ENCODE results near the gene PRR33.

PRR33 gene

DNA sequence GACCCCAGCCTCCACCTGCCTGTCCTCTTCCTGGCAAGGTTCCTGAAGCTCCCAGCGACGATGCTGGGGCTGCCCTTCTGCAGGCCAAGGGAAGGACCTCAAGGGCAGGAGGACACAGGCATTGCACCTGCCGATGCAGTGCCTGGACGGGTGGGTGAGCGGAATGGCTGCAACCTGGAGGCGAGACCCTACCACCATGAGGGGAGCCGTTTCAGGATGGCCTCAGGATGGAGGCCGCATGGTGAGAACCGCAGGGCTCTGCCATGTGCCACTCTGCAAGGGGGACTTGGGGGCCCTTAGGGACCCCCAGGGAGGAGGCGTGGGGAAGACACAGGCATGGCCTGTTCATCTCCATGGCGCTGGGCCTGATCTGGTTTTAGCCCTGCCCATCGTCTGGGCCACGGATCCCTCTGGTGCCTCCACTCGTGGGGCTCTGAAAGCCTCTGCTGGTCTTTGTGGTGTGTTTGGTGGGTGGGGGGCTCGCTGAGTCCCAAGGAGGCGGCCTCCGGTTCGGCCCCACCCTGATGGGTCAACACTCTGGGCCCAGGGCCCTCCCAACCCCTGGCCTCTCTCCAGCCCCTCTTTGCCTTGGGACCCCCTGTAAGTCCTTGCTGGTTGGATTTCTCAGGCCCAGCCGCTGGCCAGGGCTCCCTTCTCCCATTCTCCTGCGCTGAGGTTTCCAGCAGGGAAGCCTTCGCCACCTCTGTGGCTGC, 40.1 kb downstream of the PRR33 start:
- FAIRE-seq, result no peak
- no peak for DNase-seq (ENCODE audit: low spot score)

DNA sequence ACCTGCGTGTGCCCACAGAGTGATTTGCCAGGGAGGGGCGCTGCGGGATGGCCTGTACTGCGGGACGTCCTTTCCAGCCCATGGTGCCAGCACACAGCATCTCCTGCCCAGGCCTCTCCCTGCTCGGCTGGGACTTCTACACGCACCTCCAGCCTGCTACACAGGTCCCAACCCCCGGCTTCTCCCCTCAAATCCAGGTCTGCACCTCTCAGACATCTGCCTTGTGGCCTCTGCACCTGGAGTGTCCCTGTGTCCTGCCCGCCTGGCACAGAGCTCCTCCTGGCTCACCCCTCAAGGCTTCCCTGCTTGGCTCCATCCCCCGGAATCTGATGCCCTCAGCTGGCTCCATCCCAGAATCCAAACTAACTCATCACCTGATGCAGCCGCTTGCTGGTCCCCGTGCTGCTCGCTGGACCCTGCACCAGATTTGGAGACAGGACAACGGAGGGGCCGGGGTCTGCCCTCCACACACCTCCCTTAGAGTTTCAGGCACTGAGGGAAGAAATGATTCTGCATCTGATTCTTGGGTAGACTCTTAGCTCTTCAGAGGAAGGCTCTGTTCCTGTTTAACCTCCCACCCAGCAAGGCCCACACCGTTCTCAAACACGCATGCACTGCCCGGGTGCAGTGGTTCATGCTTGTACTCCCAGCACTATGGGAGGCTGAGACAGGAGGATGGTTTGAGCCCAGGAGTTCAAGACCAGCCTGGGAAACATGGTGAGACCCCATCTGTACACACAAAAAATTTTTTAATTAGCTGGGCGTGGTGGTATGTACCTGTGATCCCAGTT, 42.9 kb downstream of the PRR33 start:
- FAIRE-seq (no peak), DNase-seq (ENCODE audit: low spot score) (no peak)

DNA sequence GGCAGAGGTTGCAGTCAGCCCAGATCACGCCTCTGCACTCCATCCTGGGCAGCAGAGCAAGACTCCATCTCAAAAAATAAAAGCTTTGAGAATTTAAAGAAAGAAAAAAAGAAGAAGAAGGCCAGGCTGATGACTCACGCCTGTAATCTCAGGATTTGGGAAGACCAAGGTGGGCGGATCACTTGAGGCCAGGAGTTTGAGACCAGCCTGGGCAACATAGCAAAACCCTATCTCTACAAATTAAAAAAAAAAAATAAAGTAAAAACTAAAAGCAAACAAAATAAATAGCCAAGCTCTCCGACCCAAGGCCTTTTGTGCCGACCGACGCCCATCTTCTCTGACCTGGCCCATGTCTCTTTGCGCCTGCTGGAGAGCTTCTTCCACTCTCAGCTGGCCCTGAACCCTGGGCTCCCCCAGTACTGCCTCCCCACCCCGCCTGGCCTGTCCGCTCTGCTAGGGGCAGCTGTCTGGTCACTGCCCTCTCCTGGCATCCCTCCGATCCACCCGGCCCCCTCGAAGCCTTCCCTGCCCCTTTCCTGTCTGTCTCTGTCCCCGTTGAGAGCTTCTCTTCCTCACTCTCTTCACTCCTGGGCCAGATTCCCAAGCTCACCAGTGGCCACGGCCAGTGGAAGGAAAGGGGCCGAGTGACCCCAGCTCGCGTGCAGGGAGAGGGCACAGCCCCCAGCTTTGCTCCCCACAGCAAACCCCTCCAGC, 43.6 kb downstream of the PRR33 start:
- DNase-seq (ENCODE audit: low spot score), result no peak
- no peak for FAIRE-seq

DNA sequence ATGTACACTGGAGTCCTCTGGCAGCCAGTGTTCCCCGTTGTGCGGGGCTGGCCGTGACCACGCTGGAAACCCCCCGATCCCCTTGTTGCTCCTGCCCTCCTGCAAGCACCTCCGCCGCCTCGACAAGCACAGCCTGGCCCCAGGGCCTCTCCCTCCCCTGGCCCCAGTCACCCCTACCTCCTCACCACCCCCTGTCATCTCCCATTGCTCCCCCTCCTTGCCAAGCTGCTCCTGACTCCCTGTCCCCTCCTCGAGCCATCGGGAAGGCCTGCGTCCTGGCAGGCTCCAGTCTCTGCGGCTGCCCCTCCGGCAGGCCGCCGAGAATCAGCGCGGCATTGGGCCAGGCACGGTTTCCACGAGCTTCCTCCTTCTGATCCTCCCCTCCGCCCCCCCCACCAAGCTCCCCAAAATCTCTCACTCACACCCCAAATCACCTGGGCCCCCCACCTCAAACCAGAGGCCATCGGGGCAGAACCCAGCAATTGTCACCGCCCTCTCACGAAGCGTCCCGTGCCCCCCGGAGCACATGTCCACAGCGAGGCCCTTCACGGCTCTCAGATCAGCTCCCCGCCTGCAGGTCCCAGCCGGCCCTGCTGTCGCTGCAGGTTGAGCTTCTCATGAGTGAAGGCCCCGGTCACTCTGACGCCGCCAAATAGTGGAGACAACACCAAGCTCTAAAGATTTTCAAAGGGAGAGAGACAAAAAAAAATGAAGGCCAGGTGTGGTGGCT, 44.5 kb downstream of the PRR33 start:
- no peak for FAIRE-seq
- no peak for DNase-seq (ENCODE audit: low spot score)

DNA sequence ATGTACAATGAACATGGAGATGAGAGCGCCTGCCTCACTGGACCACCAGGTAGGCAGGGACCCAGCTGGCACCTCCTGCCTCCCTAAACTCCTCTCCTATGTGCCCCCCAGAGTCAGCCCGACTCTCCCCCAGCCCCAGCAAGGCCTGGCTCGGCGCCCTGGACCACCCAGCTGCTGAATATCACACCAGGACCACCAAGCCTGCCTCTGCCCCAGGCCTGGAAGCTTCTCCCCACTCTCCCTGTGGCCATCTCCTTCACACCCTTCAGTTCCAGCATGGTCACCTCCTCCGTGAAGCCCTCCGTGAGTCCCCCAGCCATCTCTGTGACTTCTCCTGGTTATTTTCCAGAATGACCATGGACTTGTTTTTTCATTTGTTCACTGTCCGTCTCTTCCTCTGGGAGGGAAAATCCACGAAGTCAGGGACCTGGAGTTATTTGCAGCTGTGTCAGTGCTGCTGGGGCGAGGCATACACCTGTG, 45.2 kb downstream of the PRR33 start:
- no peak for FAIRE-seq

DNA sequence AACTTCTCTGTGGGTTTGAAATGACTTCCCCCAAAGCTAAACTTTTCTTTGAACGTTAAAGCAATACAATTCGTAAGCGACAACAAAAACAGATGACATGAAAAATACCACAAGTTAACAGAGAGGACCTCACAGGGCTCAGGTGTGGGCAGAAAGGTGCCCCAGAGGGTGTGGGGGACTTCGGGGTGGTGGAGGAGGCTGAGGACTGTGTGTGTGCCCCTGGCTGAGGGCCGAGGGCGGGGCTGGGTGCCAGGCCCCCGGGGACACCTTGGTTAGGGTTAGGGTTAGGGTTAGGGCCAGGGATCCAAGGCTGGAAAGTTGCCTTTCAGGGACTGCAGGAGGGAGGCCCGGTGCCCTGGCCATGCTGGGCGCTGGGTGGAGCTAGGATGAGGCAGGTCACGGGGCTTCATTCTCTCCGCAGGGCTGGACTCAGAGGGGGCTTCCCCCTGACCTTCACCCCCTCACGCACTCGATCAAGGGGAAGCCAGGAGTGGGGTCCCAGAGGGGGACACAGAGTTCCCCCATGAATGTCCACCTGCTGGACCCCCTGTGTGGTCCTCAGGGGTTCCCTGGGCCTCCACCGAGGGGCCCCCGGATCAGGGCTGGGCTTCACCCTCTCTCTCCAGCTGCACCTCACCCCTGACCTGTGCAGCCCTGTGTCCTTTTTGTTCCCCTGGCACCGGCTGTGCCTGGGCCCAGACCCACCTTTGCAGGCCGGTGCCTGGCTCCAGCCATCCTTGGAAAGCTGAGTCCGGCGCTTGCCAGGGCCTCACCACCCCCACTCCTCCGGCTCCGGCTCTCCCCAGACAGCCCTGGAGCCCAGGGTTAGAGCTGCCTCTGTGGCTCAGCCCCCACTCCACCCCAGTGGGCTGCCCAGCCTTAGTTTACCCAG, 45.9 kb downstream of the PRR33 start:
- no peak for FAIRE-seq

More for the DNA sequence above, 45.2 kb downstream of the PRR33 start:
- no peak for DNase-seq (ENCODE audit: low spot score)

DNA sequence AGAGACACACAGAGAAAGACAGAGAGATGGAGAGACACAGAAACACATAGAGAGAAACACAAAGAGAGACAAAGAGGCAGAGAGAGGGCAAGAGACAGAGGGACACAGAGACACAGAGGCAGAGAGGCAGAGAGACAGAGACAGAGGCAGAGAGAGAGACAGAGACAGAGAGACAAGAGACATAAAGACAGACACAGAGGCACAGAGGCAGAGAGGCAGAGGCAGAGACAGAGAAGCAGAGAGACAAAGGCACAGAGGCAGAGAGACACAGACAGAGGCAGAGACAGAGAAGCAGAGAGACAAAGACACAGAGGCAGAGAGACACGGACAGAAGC, 46.6 kb downstream of the PRR33 start:
- DNase-seq (ENCODE audit: low spot score) (no peak), FAIRE-seq (no peak)

More for the DNA sequence above, 45.9 kb downstream of the PRR33 start:
- no peak for DNase-seq (ENCODE audit: low spot score)

DNA sequence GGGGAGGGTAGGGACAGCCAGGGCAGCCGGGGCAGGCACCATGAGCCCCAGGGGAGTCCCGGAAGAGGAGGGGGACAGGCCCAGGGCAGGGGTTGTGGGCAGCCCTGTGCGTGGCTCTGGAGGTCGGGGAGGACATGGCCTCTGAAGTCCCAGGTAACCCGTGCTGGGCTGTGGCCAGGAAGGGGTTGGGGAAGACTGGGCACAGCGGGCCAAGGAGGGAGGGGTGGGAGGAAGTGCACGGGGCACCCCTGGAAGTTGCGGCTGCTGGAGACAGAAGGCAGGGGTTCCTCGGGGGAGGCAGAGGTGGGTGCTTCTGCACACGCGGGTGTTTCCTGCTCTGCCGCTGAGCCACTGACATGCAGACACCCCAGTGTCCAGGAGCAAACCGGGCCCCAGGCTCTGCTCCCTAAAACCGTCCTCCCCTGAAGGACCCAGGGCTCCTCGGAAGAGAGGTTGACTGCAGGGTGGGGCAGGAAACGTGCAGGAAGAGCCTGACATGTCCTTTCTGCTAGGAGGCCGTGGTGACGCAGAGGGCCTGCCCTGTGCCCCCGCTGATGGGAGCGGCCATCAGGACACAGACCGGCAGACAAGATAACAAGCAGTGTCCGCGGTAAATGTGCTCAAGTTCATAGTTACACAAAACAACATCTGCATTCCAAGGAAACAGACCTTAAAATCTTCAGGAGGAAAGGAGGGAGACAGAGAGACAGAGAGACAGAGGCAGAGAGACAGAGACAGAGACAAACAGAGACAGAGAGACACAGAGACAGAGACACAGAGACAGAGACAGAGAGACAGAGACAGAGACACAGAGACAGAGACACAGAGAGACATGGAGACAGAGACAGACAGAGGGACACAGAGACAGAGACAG, 47.2 kb downstream of the PRR33 start:
- FAIRE-seq, result no peak
- no peak for DNase-seq (ENCODE audit: low spot score)

DNA sequence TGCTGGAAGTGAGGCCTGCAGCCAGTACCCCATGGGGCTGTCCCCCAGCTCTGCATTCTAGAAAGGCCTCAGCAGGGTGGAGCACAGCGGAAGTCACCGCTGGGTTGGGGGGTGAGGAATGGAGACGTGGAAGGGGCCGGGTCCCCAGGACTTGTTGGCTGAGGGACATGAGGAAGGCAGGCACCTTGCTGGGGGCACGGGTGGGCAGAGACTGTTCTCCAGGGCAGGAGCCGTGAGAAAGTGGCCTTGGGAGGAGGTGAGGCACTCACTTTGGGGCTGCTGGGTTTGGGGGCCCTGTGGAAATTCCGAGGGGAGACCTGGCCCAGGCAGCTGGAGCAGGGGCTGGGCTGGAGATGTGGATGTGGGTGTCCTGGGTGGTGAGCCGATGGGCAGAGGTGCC, 47.9 kb downstream of the PRR33 start:
- no peak for FAIRE-seq

DNA sequence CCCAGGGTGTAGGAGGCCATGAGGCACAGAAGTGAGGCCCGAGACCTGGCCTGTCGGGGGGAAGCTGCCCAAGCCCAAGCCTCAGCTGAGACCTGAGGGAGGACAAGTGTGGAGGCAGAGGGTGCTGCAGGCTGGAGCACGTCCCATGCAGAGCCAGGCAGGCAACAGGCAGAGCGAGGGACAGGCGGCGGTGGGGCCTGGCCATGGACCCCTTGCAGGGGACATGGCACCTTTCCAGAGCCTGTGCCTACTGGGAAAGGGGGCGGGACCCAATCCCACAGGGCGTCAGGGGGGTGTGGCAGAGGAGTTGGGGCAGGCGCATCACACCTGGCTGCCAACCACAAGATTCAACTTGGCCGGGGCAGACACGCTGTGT, 48.6 kb downstream of the PRR33 start:
- no peak for FAIRE-seq
- DNase-seq (ENCODE audit: low spot score), result no peak

More for the DNA sequence above, 47.9 kb downstream of the PRR33 start:
- DNase-seq (ENCODE audit: low spot score), result no peak

DNA sequence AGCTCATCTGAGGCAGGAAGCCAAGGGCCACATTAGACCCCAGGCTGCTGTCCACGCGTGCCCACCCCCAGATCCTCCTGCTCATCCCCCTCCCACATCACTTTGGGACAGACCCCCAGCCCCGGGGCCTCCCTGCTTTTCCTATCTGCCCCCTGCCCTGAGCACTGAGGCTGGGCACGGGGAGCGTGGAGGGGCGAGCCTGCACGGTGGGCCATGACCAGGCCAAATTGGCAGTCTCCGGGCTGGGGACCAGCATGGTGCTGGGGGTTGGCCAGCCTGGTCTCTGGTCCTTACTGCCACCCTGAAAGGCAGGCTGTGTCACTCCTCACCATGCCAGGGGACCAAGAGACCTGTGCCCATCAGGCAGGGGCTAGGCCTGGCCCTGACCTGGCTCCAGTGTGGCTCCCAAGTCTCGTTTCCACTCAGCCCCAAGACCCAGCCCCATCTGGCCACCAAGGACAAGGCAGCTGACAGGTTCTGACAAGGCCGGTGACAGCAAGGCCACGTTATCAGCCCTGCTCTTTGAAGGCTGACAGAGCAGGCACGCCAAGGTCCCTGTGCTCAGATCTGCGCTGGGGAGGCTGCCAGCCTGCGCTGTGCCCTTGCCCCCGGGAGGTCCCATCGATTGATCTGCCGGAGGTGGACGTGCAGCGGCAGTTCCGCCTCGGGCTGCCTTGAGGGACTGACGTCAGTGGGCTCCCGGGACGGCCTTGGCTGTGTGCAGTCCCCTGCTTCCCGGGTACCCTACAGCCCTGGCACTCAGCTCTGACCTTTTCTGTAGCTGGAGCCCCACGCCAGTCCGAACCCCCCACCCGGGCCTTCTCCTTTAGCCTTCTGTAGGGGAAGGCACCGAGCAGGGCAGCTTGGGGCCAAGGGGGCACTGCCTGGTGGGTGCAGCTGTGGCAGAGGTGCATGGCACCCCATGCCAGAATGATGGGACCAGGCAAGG, 49.3 kb downstream of the PRR33 start:
- no peak for FAIRE-seq
- no peak for DNase-seq (ENCODE audit: low spot score)

DNA sequence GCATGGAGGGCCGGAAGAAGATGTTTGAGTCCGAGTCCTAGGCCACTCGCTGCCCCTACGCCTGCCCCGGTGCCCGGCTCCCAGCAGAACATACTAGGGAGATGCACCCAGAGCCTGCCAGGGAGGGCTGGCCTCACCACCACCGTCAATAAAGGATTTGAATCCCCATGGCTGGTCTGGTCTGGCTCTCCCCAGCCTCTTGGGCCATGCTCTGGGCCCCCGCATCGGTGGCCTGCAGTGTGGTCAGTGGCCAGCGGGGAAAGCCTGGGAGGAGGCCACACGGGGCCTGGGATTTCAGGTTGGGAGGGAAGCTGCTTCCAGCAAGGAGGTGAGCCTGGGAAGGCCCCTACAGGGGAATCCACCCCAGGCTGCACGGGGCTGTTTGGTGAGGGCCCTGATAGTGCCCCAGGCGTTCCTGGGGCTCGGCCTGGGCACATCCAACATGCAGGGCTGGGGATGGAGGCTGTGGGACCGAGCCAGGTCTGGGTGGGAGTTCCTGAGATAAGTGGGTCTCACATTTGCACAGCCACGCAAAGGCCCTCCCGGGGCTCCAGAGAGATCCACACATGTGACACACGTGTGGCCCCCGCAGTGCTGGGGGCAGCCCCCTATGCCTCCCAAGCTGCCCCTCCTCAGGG, 50.1 kb downstream of the PRR33 start:
- FAIRE-seq (no peak), DNase-seq (ENCODE audit: low spot score) (no peak)

DNA sequence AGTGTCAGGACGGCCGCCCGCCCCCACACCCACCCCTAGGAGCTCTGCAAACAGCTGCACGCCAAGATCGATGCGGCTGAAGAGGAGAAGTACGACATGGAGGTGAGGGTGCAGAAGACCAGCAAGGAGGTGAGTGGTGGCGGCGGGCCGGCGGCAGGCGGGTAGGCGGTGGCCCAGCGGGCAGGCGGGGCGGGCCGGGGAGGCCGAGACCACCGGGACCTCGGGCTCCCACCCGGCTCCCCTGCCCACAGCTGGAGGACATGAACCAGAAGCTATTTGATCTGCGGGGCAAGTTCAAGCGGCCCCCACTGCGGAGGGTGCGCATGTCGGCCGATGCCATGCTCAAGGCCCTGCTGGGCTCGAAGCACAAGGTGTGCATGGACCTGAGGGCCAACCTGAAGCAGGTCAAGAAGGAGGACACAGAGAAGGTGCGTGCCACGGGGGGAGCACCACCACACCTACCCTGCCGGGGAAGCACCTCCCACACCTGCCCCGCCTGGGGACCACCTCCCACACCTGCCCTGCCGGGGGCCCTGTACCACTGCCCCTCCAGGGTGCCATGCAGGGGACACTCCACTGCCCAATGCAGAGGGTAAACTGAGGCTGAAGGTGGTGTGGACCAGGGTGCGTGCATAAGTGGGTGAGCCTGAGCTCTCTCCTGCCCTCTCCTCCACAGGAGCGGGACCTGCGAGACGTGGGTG, 50.8 kb downstream of the PRR33 start:
- FAIRE-seq (no peak), DNase-seq (ENCODE audit: low spot score) (no peak)

DNA sequence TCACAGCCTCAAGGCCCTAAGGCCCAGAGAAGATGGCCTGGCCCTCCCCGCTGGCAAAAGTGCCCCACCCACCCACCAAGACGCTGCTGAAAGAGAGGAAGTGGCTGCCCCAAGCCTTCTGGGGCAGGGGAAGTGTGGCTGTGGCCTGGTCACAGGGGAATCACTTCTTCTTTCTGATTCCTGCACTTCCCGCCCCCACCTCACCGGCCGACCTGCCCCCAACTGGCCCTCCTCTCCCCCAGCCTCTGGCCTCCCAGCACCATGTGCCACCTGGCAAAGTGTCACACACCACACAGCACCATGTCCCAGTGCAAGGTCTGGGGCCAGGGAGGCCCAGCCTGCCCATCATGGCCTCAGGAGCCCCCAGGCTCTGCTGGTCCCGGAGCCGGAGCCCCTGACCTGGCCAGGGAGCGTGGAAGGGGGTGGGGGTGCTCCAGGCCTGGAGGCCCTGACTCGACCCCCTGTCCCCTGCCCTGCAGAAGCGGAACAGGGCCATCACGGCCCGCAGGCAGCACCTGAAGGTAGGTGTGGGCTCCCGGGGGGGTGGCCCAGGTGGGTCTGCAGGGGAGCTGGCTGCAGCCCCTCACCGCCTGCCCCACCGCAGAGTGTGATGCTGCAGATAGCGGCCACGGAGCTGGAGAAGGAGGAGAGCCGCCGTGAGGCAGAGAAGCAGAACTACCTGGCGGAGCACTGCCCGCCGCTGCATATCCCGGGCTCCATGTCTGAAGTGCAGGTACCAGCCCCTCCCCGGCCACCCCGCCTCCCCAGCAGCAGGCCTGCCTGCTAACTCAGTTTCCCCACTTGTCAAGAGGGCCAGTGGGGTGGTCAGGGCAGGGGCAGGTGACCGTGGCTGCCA, 51.5 kb downstream of the PRR33 start:
- DNase-seq (ENCODE audit: low spot score), result no peak
- no peak for FAIRE-seq

DNA sequence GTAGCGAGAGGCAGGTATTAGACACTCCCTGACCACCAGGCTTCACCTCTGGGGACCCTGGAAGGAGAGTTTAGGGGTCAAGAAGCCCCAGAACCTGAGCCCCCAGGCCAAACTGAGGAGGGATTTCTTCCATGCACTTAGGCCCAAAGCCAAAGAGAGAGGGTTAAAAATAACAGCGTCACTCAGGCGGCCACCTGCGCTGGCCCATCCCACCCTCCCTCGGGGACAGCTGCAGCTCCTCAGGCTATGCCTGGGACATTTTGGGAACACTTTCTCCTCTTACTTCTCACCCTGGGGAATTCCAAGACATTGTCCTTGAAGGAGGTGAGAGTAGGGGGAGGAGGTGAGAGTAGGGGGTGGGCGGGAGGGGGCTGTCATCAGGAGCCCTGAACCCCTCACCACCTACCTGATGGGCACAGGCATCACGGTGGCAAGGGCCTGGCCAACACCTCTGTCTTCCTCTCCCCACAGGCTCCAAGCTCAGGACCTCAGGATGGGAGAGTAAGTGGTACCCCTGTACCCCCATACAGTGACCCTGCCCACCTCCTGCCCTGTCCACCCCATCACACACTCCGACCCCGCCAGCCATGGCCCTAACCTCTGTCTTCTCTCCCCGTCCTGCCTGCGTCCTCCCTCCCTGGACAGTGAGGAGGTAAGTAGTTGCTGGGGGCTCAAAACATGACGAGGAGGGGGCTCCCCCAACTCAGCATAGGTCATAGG, 52.3 kb downstream of the PRR33 start:
- no peak for DNase-seq (ENCODE audit: low spot score)
- FAIRE-seq, result no peak
